ENCODE measurements around the gene FAP.

Gene FAP

DNA sequence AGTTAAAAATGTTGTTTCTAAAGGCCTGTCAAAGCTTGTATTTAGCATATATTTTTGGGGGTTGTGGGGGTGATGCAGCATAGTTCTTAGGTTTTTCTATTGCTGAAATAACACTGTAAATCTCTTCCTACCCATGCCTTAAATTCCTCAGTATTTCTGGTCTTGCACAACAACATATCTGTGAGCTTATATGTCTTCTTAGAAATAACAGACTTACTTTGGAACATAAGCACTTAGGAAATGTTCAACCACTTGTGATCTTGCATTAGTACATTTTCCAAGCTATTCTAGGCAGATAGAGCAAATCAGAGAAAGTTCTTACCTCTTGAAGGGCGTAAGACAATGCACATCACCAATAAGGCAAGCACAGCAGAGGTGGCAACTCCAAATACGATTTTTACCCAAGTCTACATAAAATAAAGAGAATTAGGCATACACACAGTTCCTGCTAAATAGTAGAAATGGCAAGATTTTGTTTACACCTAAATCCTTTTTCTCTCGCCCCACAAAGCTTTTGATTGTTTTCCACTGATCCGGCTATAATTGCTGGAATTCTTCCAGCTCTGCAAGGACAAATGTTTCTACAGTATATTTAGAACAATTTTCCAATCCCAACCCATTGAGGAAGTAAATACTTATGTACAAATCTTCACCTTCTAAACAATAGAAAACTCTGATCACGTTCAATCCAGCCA lies 512 bp downstream of the FAP start:
- Histone ChIP-seq H3K4me1 (ENCODE audit: control insufficient read depth, insufficient read depth, low read length) (no peaks in the 10 kb centered on the region), H3K27ac (ENCODE audit: insufficient read depth, low read depth, low read length, poor library complexity, severe bottlenecking) (no peak overlapping the region), H3K36me3 (ENCODE audit: control insufficient read depth, insufficient read depth, low read length) (no peaks in the 10 kb centered on the region), H3K4me3 (ENCODE audit: insufficient read depth, low read depth, low read length) (no peak overlapping the region), H3K27me3 (ENCODE audit: control insufficient read depth, insufficient read depth, low read length, poor library complexity, severe bottlenecking) (no peaks in the 10 kb centered on the region), H3K9me3 (ENCODE audit: control insufficient read depth, low read length) (no peaks in the 10 kb centered on the region)
- WGBS, 2 experiments, result 90 to 94% methylated on average over 5 of the region's 5 CpGs

DNA sequence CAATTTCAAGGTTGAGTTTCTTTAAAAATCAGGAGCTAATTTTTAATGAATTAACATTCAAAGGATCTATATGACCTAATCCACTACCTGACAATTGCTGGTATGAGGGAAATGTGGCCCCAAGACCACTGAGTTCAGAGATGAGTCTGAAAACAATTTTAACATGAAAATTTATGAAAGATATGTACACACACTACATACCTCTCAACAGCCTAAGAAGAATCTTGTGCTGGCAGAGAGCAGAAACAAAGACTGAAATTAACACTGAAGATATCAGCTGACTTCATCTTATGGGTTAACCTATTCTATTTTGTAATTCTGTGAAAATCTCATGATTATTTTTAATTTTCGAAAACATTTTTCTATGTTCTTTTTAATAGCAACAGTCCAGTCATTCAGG lies 1.7 kb downstream of the FAP start:
- 100% methylated on average over 1 of the region's 1 CpG; no CpG with 5 or more reads in 1 of the 2 experiments for WGBS, 2 experiments
- H3K9me3 ChIP-seq (ENCODE audit: control insufficient read depth, low read length), result no peaks in the 10 kb centered on the region
- H3K4me1 ChIP-seq (ENCODE audit: control insufficient read depth, insufficient read depth, low read length), result no peaks in the 10 kb centered on the region
- H3K27me3 ChIP-seq (ENCODE audit: control insufficient read depth, insufficient read depth, low read length, poor library complexity, severe bottlenecking), result no peaks in the 10 kb centered on the region
- H3K36me3 ChIP-seq (ENCODE audit: control insufficient read depth, insufficient read depth, low read length), result no peaks in the 10 kb centered on the region
- H3K4me3 ChIP-seq (ENCODE audit: insufficient read depth, low read depth, low read length), result no peak overlapping the region
- H3K27ac ChIP-seq (ENCODE audit: insufficient read depth, low read depth, low read length, poor library complexity, severe bottlenecking), result no peak overlapping the region

DNA sequence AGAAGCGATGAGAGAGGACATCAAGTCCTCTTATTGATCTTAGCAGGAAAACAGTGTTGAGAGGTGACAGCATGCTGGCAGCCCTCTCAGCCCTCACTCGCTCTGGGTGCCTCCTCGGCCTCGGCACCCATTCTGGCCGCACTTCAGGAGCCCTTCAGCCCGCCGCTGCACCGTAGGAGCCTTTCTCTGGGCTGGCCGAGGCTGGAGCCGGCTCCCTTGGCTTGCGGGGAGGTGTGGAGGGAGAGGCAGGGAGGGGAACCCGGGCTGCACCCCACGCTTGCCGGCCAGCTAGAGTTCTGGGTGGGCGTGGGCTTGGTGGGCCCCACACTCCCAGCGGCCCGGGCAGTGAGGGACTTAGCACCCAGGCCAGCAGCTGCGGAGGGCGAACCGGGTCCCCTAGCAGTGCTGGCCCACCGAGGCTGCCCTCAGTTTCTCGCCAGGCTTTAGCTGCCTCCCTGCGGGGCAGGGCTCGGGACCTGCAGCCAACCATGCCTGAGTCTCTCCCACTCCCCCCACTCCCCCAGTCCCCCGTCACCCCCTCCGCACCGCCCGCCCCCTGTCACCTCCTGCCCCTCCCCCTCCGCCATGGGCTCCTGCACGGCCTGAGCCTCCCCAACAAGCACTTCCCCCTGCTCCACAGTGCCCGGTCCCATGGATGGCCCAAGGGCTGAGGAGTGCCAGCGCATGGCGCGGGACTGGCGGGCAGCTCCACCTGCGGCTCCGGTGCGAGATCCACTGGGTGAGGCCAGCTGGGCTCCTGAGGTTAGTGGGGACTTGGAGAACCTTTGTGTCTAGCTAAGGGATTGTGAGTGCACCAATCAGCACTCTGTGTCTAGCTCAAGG lies 8.4 kb downstream of the FAP start:
- no peak overlapping the region for H3K27ac ChIP-seq (ENCODE audit: insufficient read depth, low read depth, low read length, poor library complexity, severe bottlenecking)
- WGBS, 2 experiments, result 95 to 97% methylated on average over 34 of the region's 38 CpGs
- no peaks in the 10 kb centered on the region for H3K36me3 ChIP-seq (ENCODE audit: control insufficient read depth, insufficient read depth, low read length)
- no peak overlapping the region for H3K4me3 ChIP-seq (ENCODE audit: insufficient read depth, low read depth, low read length)
- H3K4me1 ChIP-seq (ENCODE audit: control insufficient read depth, insufficient read depth, low read length), result no peaks in the 10 kb centered on the region
- no peaks in the 10 kb centered on the region for H3K27me3 ChIP-seq (ENCODE audit: control insufficient read depth, insufficient read depth, low read length, poor library complexity, severe bottlenecking)
- H3K9me3 ChIP-seq (ENCODE audit: control insufficient read depth, low read length), result no peaks in the 10 kb centered on the region

DNA sequence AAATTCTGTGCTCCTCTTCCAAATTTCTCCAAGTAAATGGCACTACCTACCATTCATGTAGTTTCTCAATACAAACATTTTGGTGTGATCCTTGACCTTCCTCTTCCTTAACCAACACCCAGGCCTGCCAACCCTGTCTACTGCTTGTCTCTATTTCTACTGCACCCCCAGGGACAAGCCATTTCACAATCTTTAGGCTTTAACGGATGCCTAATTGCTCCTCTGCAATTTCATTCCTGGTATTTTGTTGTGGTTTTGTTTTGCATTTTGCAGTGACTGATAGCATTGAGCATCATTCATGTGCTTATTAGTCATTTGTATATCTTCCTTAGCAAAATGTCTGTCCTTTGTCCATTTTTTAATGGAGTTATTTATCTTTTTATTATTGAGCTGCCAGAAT lies 10.0 kb downstream of the FAP start:
- Histone ChIP-seq H3K27ac (ENCODE audit: insufficient read depth, low read depth, low read length, poor library complexity, severe bottlenecking) (no peak overlapping the region), H3K27me3 (ENCODE audit: control insufficient read depth, insufficient read depth, low read length, poor library complexity, severe bottlenecking) (no peaks in the 10 kb centered on the region), H3K36me3 (ENCODE audit: control insufficient read depth, insufficient read depth, low read length) (no peaks in the 10 kb centered on the region), H3K4me1 (ENCODE audit: control insufficient read depth, insufficient read depth, low read length) (no peaks in the 10 kb centered on the region), H3K4me3 (ENCODE audit: insufficient read depth, low read depth, low read length) (no peak overlapping the region), H3K9me3 (ENCODE audit: control insufficient read depth, low read length) (no peaks in the 10 kb centered on the region)
- 80 to 82% methylated on average over 1 of the region's 1 CpG for WGBS, 2 experiments

DNA sequence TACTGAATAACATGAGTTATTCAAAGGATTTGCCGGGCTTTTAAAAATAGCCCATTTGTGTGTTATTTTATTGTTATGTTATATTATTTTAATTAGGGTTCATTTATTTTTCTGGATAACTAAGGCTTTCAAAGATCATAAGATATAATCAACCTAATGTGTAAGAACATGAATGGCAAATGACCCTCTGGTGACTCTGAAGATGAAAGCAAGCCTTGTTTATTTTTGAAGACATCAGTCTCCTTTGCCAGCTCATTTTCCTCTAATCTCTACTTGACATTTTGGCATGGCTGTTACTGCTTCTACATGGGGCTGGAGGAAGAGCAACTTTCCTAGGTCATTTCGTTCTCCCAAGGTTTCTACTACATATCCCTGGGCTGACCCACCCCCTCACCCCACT lies 10.6 kb downstream of the FAP start:
- H3K27me3 ChIP-seq (ENCODE audit: control insufficient read depth, insufficient read depth, low read length, poor library complexity, severe bottlenecking), result no peaks in the 10 kb centered on the region
- no peaks in the 10 kb centered on the region for H3K9me3 ChIP-seq (ENCODE audit: control insufficient read depth, low read length)
- H3K27ac ChIP-seq (ENCODE audit: insufficient read depth, low read depth, low read length, poor library complexity, severe bottlenecking), result no peak overlapping the region
- H3K4me3 ChIP-seq (ENCODE audit: insufficient read depth, low read depth, low read length), result no peak overlapping the region
- H3K36me3 ChIP-seq (ENCODE audit: control insufficient read depth, insufficient read depth, low read length), result no peaks in the 10 kb centered on the region
- WGBS, 2 experiments, result 82 to 95% methylated on average over 1 of the region's 2 CpGs
- H3K4me1 ChIP-seq (ENCODE audit: control insufficient read depth, insufficient read depth, low read length), result no peaks in the 10 kb centered on the region

DNA sequence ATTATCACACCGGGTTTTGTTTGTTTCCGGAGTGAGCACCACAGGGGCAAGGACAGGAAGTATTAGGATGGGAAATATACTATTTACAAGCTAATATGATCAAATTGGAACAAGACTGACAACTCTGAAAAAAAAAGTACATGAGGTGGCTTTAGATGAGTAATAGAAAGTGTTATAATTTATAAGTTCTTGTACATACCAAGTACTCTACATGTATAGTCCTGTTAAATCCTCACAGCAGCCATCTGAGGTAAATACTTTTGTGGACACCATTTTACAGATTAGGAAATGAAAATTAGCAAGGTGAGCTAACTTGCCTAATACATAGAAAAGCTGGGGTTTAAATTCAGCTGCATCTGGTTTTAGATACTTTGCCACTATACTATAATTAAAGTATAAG lies 11.2 kb downstream of the FAP start:
- Histone ChIP-seq H3K27me3 (ENCODE audit: control insufficient read depth, insufficient read depth, low read length, poor library complexity, severe bottlenecking) (no peaks in the 10 kb centered on the region), H3K27ac (ENCODE audit: insufficient read depth, low read depth, low read length, poor library complexity, severe bottlenecking) (no peak overlapping the region), H3K36me3 (ENCODE audit: control insufficient read depth, insufficient read depth, low read length) (no peaks in the 10 kb centered on the region), H3K4me1 (ENCODE audit: control insufficient read depth, insufficient read depth, low read length) (no peaks in the 10 kb centered on the region), H3K9me3 (ENCODE audit: control insufficient read depth, low read length) (no peaks in the 10 kb centered on the region), H3K4me3 (ENCODE audit: insufficient read depth, low read depth, low read length) (no peak overlapping the region)
- 88% methylated on average over 2 of the region's 2 CpGs; no CpG with 5 or more reads in 1 of the 2 experiments for WGBS, 2 experiments

DNA sequence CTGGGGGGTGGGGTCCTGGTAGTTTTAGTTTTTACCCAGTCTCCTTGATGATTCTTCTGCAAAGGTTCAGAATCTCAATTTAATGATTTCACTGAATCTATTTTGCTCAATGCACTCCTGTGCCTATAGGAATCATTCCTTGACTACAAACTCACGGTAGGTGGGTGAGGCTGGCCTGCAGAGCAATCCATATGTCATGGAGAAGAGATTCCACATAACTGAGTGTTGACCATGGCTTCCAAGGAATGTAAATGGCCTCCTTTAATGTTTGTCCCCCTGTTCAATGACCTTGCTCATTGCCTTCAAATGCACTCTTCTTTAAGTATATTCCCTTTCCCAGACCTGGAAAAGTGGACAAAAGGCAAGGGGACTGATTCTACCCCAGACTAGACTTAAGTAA lies 12.5 kb downstream of the FAP start:
- Histone ChIP-seq H3K9me3 (ENCODE audit: control insufficient read depth, low read length) (no peaks in the 10 kb centered on the region), H3K27ac (ENCODE audit: insufficient read depth, low read depth, low read length, poor library complexity, severe bottlenecking) (no peak overlapping the region), H3K27me3 (ENCODE audit: control insufficient read depth, insufficient read depth, low read length, poor library complexity, severe bottlenecking) (no peaks in the 10 kb centered on the region), H3K36me3 (ENCODE audit: control insufficient read depth, insufficient read depth, low read length) (no peaks in the 10 kb centered on the region), H3K4me3 (ENCODE audit: insufficient read depth, low read depth, low read length) (no peak overlapping the region), H3K4me1 (ENCODE audit: control insufficient read depth, insufficient read depth, low read length) (no peaks in the 10 kb centered on the region)
- 81 to 92% methylated on average over 1 of the region's 1 CpG for WGBS, 2 experiments

DNA sequence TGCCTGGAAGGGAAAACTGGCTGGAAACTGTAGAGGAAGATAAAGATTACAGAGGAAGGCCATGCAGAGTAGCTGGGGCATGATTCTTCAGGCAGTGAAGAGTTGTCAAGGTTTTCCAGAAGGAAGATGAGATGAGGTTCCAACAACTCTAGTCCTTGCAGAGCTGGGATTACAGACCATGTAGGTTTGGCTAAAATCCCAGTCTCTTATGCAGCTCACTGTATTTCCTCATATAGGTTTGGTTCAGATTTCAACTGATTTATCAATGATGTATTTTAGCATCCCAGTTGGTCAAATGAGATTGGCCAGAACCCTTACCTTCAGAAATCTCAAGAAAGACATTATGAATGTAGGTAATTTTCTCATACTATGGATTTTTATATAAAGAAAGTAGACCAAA lies 16.4 kb downstream of the FAP start:
- Histone ChIP-seq H3K9me3 (ENCODE audit: control insufficient read depth, low read length) (no peaks in the 10 kb centered on the region), H3K27ac (ENCODE audit: insufficient read depth, low read depth, low read length, poor library complexity, severe bottlenecking) (no peak overlapping the region), H3K27me3 (ENCODE audit: control insufficient read depth, insufficient read depth, low read length, poor library complexity, severe bottlenecking) (no peaks in the 10 kb centered on the region), H3K36me3 (ENCODE audit: control insufficient read depth, insufficient read depth, low read length) (no peaks in the 10 kb centered on the region), H3K4me1 (ENCODE audit: control insufficient read depth, insufficient read depth, low read length) (no peaks in the 10 kb centered on the region), H3K4me3 (ENCODE audit: insufficient read depth, low read depth, low read length) (no peak overlapping the region)

DNA sequence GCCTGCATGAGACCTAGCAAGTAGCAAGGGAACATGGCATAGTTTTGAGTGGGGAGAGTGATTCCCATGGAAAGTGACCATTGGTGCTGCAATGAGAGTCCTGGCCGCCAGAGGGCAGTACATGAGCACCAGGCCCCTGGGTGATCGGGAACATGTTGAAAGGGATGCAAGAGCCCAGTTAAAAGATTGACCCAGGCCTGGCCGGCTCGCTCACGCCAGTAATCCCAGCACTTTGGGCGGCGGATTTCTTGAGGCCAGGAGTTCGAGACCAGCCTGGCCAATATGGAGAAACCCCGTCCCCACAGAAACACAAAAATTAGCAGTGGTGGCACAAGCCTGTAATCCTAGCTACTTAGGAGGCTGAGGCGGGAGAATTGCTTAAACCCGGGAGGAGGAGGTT lies 22.2 kb downstream of the FAP start:
- Histone ChIP-seq H3K27me3 (ENCODE audit: control insufficient read depth, insufficient read depth, low read length, poor library complexity, severe bottlenecking) (no peaks in the 10 kb centered on the region), H3K27ac (ENCODE audit: insufficient read depth, low read depth, low read length, poor library complexity, severe bottlenecking) (no peak overlapping the region), H3K4me3 (ENCODE audit: insufficient read depth, low read depth, low read length) (no peak overlapping the region), H3K9me3 (ENCODE audit: control insufficient read depth, low read length) (no peaks in the 10 kb centered on the region), H3K36me3 (ENCODE audit: control insufficient read depth, insufficient read depth, low read length) (no peaks in the 10 kb centered on the region), H3K4me1 (ENCODE audit: control insufficient read depth, insufficient read depth, low read length) (no peaks in the 10 kb centered on the region)
- 45 to 48% methylated on average over 11 of the region's 11 CpGs for WGBS, 2 experiments

DNA sequence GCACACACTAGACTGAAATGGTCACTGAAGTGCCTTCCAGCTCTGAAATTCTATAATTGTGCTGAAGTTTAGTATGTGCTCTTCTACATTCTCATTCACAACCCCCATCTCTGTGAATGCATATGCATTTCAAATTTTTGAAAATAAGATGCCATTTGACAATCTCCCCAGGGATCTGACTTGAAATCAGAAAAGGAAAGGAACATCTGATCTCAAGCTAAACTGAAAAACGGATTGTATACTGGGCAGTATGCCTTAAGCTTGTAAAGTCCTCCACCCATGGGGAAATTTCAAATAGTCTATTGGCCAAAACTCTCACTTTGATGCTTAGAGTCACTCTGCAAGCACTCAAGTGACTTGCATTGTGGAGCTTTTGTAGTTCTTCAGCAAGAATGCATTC lies 22.9 kb downstream of the FAP start:
- H3K36me3 ChIP-seq (ENCODE audit: control insufficient read depth, insufficient read depth, low read length), result no peaks in the 10 kb centered on the region
- no peak overlapping the region for H3K27ac ChIP-seq (ENCODE audit: insufficient read depth, low read depth, low read length, poor library complexity, severe bottlenecking)
- no peaks in the 10 kb centered on the region for H3K4me1 ChIP-seq (ENCODE audit: control insufficient read depth, insufficient read depth, low read length)
- no peak overlapping the region for H3K4me3 ChIP-seq (ENCODE audit: insufficient read depth, low read depth, low read length)
- H3K9me3 ChIP-seq (ENCODE audit: control insufficient read depth, low read length), result no peaks in the 10 kb centered on the region
- 78 to 87% methylated on average over 1 of the region's 1 CpG for WGBS, 2 experiments
- H3K27me3 ChIP-seq (ENCODE audit: control insufficient read depth, insufficient read depth, low read length, poor library complexity, severe bottlenecking), result no peaks in the 10 kb centered on the region
